Stimulated activated CD8-positive, alpha-beta memory T cell treated with anti-CD3 and anti-CD28 coated beads, Interleukin-7, amount 100 ng/mL, for 4 hours (primary cell): ENCODE data around the gene PSME3IP1.
A peak's percentile ranks its signal among the peaks of the same experiment; 100 is the strongest.
"Not testable (repeated sequence)": the region's sequence is repeated elsewhere in the genome, so short reads cannot be mapped to it uniquely, and the experiment has no call there.

Experiments used
- DNase-seq, 2 donors: peaks; one replicate each; pipeline ENCODE4 v3.0.0-alpha.2; 2020; ENCODE audit warnings: low read depth in 2 of 2

PSME3IP1 gene, protein sequence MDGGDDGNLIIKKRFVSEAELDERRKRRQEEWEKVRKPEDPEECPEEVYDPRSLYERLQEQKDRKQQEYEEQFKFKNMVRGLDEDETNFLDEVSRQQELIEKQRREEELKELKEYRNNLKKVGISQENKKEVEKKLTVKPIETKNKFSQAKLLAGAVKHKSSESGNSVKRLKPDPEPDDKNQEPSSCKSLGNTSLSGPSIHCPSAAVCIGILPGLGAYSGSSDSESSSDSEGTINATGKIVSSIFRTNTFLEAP

DNA sequence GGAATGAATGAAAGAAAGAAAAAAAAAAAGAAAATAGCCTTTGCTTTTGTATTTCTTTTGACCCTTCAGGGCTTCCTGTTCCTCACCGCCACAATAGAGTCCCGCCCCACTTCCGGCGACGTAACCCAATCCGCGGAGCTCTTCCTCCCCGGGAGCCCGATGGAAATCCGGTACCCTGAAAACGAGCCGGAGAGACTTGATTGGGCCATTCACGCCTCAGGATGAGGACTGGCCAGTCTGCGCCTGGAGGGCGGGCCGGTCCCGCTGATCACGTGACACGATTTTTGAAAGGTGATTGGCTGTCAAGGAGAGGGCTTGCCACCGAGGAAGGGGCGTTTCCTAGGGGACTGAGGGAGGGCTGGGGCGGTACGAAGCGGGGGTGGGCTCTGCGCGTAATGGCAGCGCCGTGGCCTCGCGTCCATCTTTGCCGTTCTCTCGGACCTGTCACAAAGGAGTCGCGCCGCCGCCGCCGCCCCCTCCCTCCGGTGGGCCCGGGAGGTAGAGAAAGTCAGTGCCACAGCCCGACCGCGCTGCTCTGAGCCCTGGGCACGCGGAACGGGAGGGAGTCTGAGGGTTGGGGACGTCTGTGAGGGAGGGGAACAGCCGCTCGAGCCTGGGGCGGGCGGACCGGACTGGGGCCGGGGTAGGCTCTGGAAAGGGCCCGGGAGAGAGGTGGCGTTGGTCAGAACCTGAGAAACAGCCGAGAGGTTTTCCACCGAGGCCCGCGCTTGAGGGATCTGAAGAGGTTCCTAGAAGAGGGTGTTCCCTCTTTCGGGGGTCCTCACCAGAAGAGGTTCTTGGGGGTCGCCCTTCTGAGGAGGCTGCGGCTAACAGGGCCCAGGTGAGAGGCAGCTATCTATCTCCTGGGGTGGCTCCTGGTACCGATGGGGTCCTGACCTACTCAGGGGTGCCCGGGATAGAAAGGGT lies at the start of gene PSME3IP1, which contains the start of gene RSPRY1:
TSS of gene PSME3IP1 (minus strand) at position 95 of the 927 bp plus-strand sequence. CDS start 12,185 bp downstream, outside the sequence.
TSS of gene RSPRY1 (plus strand) at position 385 of the 927 bp plus-strand sequence. CDS start 18,330 bp downstream, outside the sequence.
- peak; percentile 94 to 99 for DNase-seq

DNA sequence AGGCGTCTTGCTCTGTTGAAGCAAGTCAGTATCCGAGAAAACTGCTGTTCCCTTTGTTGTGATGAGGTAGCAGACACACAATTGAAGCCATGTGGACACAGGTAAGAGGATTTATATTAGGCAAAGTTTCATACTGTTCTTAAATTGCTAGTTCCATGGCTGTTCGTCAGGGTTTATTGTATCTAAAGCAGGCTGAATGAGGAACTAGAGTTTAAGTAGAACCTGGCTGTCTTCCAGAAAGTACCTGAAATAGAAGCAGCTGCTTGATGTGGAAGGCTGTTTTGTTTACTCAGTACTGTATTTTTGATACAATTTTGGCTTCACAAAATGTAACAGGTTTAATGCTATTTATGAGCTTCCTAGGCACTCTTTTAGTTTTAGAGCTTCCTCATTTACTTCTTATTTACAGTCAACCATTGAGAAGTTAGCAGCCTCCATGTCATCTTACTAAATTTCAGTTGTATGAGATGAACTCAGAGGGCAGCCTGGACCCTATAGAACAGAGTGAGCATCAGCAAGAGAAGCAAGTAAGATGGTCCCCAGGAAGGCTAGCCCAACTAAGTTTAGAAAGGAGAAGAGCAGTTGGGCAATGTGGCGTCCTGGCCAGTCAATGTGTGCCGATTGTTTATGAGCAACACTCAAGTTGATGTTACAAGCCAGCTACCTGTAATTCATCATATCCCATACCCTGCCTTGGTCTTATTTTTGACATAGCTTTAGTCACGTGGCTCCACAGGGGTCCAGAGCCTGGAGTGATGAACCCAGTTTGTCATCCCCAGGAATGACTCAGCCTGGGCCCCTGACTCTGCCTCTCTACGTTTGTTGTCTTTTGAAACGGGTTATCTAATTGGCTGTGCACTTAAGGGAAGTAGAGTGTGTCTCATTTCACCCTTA lies 49.5 kb upstream of the PSME3IP1 start:
- DNase-seq = no peak

DNA sequence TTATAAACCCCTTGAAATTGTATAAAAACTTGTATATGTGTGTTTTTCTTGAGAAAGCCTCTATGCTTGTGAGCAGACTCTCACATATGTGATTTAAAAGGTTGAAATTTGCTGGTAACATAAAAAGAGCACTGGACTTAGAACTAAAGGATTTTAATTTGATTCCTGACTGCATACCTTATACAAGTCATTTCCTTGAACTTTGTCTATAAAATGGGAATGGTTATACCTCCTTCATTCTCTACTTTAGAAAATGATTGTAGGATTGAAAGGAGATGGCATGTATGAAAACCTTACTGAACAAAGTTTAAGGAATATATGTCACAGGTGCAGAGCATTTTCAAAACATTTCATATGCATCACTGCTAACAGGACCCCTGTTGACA lies 48.9 kb upstream of the PSME3IP1 start:
- DNase-seq = no peak

DNA sequence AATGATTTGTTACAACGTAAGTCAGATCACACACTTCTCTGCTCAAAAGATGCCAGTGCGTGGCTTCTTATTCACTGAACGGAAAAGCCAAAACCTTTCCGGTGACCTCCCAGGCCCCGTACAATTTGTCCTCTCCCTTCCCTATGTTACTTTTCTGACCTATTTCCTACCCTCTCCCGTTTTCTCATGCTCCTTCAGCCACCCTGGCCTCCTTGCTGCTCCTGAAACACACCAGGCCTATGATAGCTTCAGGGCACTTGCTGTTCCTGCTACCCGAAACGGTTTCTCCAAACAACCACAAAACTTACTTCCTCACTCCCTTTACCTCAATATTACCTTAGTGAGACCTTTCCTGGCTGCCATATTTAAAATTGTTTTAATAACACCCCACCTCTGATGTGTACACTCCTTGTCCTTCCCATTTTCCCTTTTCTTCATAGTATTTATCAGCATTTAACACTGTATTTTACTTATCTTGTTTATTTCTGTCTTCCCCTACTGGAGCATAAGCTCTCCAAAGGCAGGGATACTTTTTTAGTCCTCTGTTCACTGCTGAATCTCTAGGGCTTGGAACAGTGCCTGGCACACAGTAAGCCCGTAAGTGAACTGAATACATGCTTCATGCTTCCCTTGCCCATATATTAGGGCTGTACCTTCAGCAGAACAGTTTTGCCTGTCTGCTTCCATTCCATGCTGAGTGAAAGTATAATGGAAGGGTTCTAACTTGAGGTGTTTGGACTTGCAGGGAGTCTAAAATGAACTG lies 48.3 kb upstream of the PSME3IP1 start:
- DNase-seq = no peak

DNA sequence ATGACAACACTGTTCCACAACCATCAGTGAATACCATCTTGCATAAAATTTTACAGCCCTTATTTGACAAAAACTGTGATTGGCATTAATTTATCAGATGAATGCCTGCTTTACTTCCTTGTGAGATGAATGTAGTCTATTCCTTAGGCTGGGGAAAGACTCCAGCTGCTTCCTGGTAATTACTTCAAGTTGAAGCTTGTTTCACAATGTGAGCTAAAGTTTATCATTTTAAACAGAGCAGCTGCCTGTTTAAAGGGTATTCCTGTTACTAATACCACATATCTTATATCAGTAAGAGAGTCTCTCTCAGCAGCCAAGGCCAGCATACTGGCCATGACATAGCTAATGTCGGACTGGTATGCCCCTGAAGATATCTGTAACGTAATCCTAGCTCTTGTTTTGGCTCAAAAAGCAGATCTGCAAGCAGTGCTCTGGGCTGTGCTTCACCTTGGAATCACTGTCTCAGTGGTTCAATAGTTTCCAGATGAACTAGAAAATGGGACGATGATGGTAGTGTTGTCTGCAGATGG lies 46.0 kb upstream of the PSME3IP1 start:
- no peak for DNase-seq

DNA sequence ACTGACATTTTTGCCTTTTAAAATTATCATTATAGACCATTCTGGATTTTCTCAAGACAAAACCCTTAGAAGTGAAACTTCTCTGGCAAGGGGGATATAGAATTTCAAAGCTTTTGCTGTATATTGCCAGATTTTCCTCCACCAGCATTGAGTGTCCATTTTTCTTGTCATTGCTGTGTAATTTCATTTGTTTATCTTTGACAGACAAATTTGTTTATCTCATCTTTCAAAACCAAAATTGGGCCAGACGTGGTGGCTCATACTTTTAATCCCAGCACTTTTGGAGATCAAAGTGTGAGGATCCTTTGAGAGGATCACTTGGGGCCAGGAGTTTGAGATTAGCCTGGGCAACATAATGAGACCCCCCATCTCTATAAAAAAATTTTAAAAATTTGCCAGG lies 43.2 kb upstream of the PSME3IP1 start:
- no peak for DNase-seq

DNA sequence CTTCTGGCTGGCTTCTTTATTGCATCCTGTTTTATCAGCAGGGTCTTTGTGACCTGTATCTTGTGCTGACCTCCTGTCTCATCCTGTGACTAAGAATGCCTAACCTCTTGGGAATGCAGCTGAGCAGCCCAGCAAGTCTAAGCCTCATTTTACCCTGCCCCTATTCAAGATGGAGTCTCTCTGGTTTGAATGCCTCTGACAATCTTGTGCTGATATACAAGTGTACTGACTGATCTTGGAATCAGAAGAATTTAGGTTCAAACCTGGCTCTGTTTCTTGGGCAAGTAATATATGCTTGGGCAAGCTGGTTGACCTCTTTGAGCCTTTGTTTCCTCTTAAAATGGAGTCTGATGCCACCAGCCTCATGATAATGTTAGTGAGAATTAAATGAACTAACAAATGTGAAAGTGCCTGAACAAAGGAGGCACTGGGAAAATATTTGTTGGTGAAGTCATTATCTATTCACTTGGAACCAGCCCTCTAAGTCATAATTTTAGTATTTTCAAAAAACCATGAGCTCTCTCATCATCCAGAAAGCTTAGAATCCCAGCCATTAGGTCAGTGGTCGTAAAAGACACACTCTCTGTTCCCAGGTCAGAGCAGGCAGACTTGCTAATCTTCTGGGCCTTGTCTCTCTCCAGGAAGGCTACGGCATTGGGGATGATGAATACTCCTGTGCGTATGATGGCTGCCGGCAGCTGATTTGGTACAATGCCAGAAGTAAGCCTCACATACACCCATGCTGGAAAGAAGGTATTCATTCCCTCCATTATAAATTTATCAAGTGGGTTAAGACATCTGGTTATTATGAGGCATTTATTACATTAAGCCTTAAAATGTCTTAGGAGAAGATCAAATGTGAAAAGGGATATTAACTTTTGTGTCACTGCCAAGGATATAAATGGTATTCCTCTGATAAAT lies 41.1 kb upstream of the PSME3IP1 start:
- no peak for DNase-seq

DNA sequence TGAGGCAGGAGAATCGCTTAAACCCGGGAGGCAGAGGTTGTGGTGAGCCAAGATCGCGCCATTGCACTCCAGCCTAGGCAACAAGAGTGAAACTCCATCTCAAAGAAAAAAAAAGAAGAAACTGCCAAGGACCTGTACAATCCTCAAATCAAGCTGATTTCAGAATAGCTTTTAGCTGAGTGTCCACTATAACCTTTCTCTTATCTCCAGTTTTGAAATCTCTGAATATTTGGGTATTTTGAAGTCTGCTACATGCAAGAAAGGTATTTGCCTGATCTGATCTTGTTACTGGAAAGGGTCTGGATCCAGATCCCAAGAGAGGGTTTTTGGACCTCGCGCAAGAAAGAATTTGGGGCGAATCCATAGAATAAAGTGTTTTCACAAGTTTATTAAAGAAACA lies 40.1 kb upstream of the PSME3IP1 start:
- no peak for DNase-seq

DNA sequence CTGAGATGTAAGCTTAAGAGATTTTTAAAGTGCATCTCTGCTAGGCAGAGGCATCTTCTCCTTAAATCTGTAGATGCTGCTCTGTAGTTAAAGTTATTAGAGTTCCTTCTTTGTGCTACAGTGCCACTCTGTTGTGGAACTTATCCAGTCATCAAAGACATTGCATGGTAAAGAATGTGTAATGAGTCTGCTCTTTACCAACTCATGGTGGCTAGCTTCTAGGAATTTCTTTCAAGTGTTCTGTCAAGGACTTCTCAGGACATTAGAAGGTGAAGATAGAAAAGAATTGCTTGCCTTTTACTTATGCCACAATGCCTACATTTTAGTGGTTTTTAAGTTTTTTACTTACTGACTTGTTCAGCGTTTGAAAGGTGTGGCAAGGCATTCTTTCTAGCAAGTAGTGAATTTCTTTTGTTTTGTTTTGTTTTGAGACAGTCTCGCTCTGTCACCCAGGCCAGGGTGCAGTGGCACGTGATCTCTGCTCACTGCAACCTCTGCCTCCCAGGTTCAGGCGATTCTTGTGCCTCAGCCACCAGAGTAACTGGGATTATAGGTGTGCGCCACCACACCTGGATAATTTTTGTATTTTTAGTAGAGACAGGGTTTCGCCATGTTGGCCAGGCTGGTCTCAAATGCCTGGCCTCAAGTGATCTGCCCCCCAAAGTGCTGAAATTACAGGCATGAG lies 39.0 kb upstream of the PSME3IP1 start:
- DNase-seq = no peak

DNA sequence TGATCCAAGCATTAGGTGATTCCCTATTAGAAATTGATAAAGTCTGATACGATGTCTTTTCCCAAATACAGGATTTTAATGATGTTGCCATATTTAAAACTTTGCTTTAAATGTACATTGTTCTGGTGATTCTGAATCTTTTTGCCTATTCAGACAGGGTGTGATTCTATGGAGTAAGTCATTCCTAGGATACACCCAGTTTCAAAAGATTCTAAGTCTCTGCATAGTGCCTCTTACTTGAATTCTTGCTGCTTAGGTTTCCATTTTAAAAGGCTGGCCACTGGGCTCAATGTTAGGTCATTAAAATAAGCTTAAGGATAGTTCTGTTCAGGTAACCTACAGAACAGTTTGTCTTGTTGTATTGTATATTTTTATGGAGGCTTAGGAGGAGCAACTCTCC lies 37.2 kb upstream of the PSME3IP1 start:
- no peak for DNase-seq

DNA sequence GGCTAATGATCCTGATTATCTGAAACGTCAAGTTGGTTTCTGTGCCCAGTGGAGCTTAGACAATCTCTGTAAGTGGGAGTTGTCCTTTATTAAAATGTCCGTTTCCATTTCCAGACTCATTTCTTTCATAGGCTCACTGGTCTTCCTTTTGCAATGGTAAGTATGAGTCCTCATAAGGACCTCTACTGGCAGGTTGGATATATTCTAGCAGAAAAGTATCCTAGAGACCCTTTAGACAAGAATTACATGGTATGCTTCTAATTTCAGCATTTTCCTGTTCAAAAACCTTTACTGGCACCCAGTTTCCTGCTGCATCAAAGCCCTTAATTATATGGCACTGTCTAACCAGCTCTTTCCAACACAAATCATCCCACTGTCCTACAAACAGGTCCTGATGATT lies 31.1 kb upstream of the PSME3IP1 start:
- DNase-seq = no peak

DNA sequence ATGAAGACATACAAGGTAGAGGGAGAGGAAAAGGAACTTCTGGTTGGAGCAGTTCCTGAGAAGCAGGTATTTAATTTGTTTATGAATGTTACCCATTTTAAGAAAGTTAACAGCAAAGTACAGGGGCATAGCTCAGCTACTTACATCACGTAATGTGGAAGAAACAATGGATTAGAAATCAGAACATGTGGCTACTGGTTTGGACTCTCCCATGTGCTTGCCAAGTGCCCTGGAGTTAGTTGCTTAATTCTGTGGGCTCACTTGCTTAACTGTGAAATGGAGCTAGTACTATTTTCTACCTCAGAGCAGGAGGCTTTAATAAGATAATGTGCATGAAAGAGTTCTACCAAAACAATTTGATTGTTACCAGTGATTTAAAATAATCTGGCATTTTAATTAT lies 27.6 kb upstream of the PSME3IP1 start:
- DNase-seq = no peak

DNA sequence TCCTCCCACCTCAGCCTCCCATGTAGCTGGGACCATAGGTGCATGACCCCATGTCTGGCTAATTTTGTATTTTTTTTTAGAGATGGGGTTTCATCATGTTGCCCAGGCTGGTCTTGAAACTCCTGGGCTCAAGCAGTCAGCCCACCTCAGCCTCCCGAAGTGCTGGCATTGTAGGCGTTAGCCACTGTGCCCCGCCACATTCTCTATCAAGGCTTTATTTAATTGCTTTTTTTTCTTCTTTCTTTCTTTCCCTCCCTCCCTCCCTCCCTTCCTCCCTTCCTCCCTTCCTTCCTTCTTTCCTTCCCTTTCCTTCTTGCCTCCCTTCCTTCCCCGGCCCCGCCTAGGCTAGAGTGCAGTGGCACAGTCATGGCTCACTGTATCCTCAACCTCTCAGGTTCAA lies 23.9 kb upstream of the PSME3IP1 start:
- DNase-seq = no peak

DNA sequence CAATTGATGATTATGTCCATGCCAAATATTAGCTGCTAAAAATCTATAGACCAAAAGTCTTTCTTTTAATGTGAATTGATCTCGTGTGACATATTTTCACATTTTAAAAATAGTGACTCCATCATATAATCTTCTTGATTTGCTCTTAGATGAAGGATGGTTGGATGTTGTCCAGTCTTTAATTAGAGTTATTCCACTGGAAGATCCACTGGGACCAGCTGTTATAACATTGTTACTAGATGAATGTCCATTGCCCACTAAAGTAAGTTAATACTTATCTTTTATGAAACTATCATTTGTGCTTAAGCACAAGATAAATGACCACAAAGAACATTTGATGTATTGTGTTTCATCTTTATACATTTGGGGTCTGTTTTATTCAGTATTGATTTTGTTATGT lies 23.1 kb upstream of the PSME3IP1 start:
- DNase-seq = no peak

DNA sequence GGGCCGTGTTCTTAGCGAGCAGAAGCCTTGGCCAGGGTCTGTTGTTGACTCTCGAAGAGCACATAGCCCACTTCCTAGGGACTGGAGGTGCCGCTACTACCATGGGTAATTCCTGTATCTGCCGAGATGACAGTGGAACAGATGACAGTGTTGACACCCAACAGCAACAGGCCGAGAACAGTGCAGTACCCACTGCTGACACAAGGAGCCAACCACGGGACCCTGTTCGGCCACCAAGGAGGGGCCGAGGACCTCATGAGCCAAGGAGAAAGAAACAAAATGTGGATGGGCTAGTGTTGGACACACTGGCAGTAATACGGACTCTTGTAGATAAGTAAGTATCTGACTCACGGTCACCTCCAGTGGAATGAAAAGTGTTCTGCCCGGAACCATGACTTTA lies 18.8 kb upstream of the PSME3IP1 start:
- DNase-seq = no peak

DNA sequence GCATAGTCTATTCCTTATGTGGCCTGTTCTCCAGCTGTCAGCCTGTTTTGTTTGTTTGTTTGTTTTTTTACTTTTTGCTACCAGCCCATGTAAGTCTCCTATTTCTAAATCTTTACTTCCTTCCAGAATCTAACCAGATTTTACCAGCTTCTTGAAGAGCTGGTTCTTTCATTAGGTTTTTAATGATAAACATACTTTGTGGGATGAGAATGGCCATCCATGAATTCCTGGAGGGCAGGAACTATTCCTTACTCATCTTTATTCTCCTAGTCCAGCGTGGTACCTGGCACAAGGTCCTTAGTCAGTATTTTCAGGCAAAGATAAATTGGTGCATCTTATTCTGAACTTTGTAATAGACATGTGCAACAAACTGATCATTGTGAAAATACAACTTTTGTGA lies 17.6 kb upstream of the PSME3IP1 start:
- no peak for DNase-seq

DNA sequence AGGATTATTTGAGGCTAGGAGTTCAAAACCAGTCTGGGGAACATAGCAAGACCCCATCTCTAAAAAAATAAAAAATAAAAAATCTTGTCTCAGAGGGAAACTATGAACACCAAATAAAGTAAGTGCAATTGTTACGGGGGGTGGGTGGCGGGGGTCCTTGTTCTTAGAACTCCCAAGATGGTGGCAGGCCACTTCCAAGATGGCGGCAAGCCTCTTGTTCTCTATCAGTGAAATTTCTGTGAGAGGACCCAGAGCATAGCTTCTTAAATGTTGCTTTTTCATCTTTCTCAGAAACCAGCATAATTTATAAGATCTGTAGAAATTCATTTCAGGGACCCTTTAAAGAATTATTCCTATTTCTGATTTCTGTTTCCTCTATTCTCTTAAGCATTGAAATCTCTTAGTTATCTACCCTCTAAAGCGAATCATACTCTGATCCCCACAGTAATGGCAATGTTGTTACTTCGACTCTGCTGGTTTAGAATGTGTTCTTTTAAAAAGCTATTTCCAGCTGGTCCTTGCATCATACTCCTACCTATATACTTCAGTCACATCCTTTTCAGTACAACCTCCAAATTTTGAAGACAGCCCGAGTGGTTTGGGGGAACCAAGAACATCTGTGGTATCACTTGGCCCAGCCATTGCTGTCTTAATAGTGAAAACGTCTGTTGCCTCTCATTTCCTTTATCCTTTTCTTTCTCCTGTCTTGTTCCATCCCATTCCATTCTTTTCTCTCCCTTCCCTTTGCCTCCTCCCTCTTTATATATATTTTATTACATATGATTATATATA lies 16.5 kb upstream of the PSME3IP1 start:
- DNase-seq = no peak

DNA sequence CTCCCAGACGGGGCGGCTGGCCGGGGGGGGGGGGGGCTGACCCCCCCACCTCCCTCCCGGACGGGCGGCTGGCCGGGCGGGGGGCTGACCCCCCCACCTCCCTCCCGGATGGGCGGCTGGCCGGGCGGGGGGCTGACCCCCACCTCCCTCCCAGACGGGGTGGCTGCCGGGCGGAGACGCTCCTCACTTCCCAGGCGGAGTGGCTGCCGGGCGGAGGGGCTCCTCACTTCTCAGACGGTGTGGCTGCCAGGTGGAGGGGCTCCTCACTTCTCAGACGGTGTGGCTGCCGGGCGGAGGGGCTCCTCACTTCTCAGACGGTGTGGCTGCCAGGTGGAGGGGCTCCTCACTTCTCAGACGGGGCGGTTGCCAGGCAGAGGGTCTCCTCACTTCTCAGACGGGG lies 15.1 kb upstream of the PSME3IP1 start:
- not testable (repeated sequence) for DNase-seq
